ENCODE results near the gene DDX24. TPM values are rescaled to one million over a fixed set of nuclear protein-coding genes. Genes with fewer than 3 reads are reported as not detected.

Gene DDX24
- total RNA-seq, 1 experiment from 2014 or later: 203 TPM

DNA sequence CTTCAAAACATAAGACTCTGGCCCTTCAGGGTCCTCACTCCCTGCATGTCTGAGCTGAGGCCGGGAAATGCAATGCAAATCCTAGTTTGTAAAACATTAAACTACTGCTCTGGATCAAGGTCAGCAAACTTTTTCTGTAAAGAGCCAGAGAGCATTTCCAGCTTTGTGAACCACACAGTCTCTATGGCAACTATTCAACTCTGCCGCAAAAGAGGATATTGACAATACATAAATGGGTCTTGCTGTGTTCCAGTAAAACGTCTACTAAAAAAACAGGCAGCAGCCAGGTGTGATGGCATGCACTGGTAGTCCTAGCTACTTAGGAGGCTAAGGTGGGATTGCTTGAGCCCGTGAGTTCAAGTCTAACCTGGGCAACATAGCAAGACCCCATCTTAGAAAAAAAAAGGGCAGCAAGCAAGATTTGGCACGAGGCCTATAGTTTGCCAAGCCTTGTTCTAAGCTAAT lies 22.3 kb downstream of the DDX24 start:
- no peak for DNase-seq (ENCODE audit: low spot score)
- peaks cover 72% of the 10 kb centered on the region for H3K36me3 ChIP-seq (ENCODE audit: insufficient read depth, low read length, poor library complexity, severe bottlenecking)
- H3K9me3 ChIP-seq (ENCODE audit: low read depth, low read length, poor library complexity, severe bottlenecking): no peaks in the 10 kb centered on the region
- BruUV-seq (replicated peaks): no TSS peak
- no peak overlapping the region for H3K27ac ChIP-seq (ENCODE audit: low read depth, low read length, poor library complexity, severe bottlenecking)
- ChIA-PET CTCF (no interaction called here), POLR2A (ENCODE audit: low non-redundant PET) (no interaction called here)
- intact Hi-C loops (cut with micrococcal nuclease; ENCODE audit: unreplicated experiment): no loop called here
- TF ChIP-seq, protein P1, sequence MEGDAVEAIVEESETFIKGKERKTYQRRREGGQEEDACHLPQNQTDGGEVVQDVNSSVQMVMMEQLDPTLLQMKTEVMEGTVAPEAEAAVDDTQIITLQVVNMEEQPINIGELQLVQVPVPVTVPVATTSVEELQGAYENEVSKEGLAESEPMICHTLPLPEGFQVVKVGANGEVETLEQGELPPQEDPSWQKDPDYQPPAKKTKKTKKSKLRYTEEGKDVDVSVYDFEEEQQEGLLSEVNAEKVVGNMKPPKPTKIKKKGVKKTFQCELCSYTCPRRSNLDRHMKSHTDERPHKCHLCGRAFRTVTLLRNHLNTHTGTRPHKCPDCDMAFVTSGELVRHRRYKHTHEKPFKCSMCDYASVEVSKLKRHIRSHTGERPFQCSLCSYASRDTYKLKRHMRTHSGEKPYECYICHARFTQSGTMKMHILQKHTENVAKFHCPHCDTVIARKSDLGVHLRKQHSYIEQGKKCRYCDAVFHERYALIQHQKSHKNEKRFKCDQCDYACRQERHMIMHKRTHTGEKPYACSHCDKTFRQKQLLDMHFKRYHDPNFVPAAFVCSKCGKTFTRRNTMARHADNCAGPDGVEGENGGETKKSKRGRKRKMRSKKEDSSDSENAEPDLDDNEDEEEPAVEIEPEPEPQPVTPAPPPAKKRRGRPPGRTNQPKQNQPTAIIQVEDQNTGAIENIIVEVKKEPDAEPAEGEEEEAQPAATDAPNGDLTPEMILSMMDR (conservative IDR thresholded peaks at IDR 0.05; ENCODE audit: low read depth, low read length): no peak
- TF ChIP-seq EZH2 (IDR thresholded peaks at IDR 0.05; ENCODE audit: borderline replicate concordance, low read depth, low read length, poor library complexity, severe bottlenecking): no peak
- H3K4me3 ChIP-seq (ENCODE audit: low read depth, low read length, poor library complexity, severe bottlenecking): no peak overlapping the region
- no peaks in the 10 kb centered on the region for H3K4me1 ChIP-seq (ENCODE audit: insufficient read depth, low read length, poor library complexity, severe bottlenecking)
- H3K27me3 ChIP-seq (replicated peaks; ENCODE audit: insufficient read depth, low read depth, low read length, poor library complexity): no peaks in the 10 kb centered on the region

GRCh38 chr14:94058128-94058673 lies 22.8 kb downstream of the DDX24 start:
- ChIA-PET POLR2A (ENCODE audit: low non-redundant PET) (no interaction called here), CTCF (no interaction called here)
- no peak overlapping the region for H3K4me3 ChIP-seq (ENCODE audit: low read depth, low read length, poor library complexity, severe bottlenecking)
- no peak overlapping the region for H3K27ac ChIP-seq (ENCODE audit: low read depth, low read length, poor library complexity, severe bottlenecking)
- H3K9me3 ChIP-seq (ENCODE audit: low read depth, low read length, poor library complexity, severe bottlenecking): no peaks in the 10 kb centered on the region
- H3K4me1 ChIP-seq (ENCODE audit: insufficient read depth, low read length, poor library complexity, severe bottlenecking): no peaks in the 10 kb centered on the region
- H3K27me3 ChIP-seq (replicated peaks; ENCODE audit: insufficient read depth, low read depth, low read length, poor library complexity): no peaks in the 10 kb centered on the region
- DNase-seq (ENCODE audit: low spot score): no peak
- BruUV-seq (replicated peaks): no TSS peak
- H3K36me3 ChIP-seq (ENCODE audit: insufficient read depth, low read length, poor library complexity, severe bottlenecking): peaks cover 72% of the 10 kb centered on the region
- TF ChIP-seq, protein P1 (conservative IDR thresholded peaks at IDR 0.05; ENCODE audit: low read depth, low read length): no peak
- intact Hi-C loops (cut with micrococcal nuclease; ENCODE audit: unreplicated experiment): no loop called here

- intact Hi-C loops (cut with micrococcal nuclease; ENCODE audit: unreplicated experiment): no loop called here
Measured at GRCh38 chr14:94056579-94057308, 24.3 kb downstream of the DDX24 start.

More at GRCh38 chr14:94056579-94057308, 24.3 kb downstream of the DDX24 start:
- no peak overlapping the region for H3K27ac ChIP-seq (ENCODE audit: low read depth, low read length, poor library complexity, severe bottlenecking)
- DNase-seq (ENCODE audit: low spot score): no peak
- BruUV-seq (replicated peaks): no TSS peak
- ChIA-PET CTCF (no interaction called here), POLR2A (ENCODE audit: low non-redundant PET) (no interaction called here)
- H3K4me3 ChIP-seq (ENCODE audit: low read depth, low read length, poor library complexity, severe bottlenecking): no peak overlapping the region
- peaks cover 6% of the 10 kb centered on the region for H3K4me1 ChIP-seq (ENCODE audit: insufficient read depth, low read length, poor library complexity, severe bottlenecking)
- no peaks in the 10 kb centered on the region for H3K27me3 ChIP-seq (replicated peaks; ENCODE audit: insufficient read depth, low read depth, low read length, poor library complexity)
- no peaks in the 10 kb centered on the region for H3K9me3 ChIP-seq (ENCODE audit: low read depth, low read length, poor library complexity, severe bottlenecking)
- TF ChIP-seq, protein P1 (conservative IDR thresholded peaks at IDR 0.05; ENCODE audit: low read depth, low read length): no peak
- TF ChIP-seq EZH2 (IDR thresholded peaks at IDR 0.05; ENCODE audit: borderline replicate concordance, low read depth, low read length, poor library complexity, severe bottlenecking): no peak
- H3K36me3 ChIP-seq (ENCODE audit: insufficient read depth, low read length, poor library complexity, severe bottlenecking): peaks cover 71% of the 10 kb centered on the region

All from A673 (cell line).